ENCODE data around the gene ARHGEF11. TPM values are rescaled to one million over a fixed set of nuclear protein-coding genes. Genes with fewer than 3 reads are reported as not detected.

ARHGEF11 gene
- total RNA-seq, 1 experiment from 2014 or later = 41.1 TPM

DNA sequence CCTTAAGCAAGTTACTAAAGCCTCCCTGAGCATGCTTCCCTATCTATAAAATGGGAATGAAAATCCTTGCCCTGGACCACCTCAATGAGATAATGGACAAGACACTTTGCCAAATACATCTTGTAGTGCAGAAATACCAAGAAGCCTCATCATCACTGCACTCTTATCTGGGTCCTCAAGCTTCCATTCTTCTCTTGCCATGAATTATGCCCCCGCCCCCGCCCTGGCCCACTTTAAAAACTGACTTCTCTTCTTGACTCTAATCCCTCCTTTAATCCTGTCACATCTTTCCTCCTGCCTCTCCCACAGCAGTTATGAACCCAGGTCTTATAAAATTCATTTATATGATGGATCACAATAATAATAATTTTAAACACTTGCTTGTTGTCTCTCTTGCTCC is 14.8 kb downstream of the ARHGEF11 start:
- no peak overlapping the region for H2BK5ac ChIP-seq (ENCODE audit: insufficient read length, low read length)
- 0 out of 2 replicates have a peak, but pooled peaks cover 1% of the 10 kb centered on the region for H3K27me3 ChIP-seq (ENCODE audit: insufficient read depth, low read length)
- H2BK20ac ChIP-seq (ENCODE audit: low read depth, low read length, poor library complexity, severe bottlenecking) = no peak overlapping the region
- Mint-ChIP-seq H3K4me1 (peaks cover 30 to 35% of the 10 kb centered on the region in 2 experiments), H3K9me3 (no peaks in the 10 kb centered on the region), H3K27me3 (ENCODE audit: low read depth) (no peaks in the 10 kb centered on the region), H3K4me3 (no peak overlapping the region), H3K27ac (no peak overlapping the region), H3K36me3 (ENCODE audit: insufficient read depth in 1 of 3, low read depth in 3 of 3) (peaks cover 0 to 3% (median 0%) of the 10 kb centered on the region in 3 experiments; a peak in 2 of 7 replicates)
- H3K9ac ChIP-seq (ENCODE audit: extremely low read depth, insufficient read length, low read length) = no peak overlapping the region
- H2BK12ac ChIP-seq (ENCODE audit: insufficient read length, low read depth, low read length) = no peak overlapping the region
- H4K20me1 ChIP-seq (ENCODE audit: control insufficient read depth, insufficient read depth, insufficient read length) = no peaks in the 10 kb centered on the region
- no peak overlapping the region for H3K4ac ChIP-seq (ENCODE audit: low read depth, low read length)
- peaks cover 2% of the 10 kb centered on the region; the same call in 1 of the 2 replicates for H3K79me2 ChIP-seq (ENCODE audit: insufficient read depth, low read length)
- H3K79me1 ChIP-seq (ENCODE audit: insufficient read depth, low read depth, low read length, poor library complexity, severe bottlenecking) = peaks cover 10% of the 10 kb centered on the region
- no peak overlapping the region for H2AFZ ChIP-seq (ENCODE audit: low read length)
- no peak overlapping the region for H2BK120ac ChIP-seq (ENCODE audit: low read depth, low read length, poor library complexity, severe bottlenecking)
- H3K23me2 ChIP-seq (ENCODE audit: insufficient read length, low read depth, low read length, poor library complexity, severe bottlenecking) = no peaks in the 10 kb centered on the region
- no peak overlapping the region for H3K27ac ChIP-seq (ENCODE audit: insufficient read length, low read depth, low read length)
- H3K23ac ChIP-seq (ENCODE audit: insufficient read length, low read depth, low read length) = no peak overlapping the region
- no peak overlapping the region for H2AK5ac ChIP-seq (ENCODE audit: insufficient read length, low read length)
- H3K4me1 ChIP-seq (ENCODE audit: insufficient read depth, low read length) = no peaks in the 10 kb centered on the region
- H3K4me2 ChIP-seq (ENCODE audit: insufficient read depth, insufficient read length, low read length) = no peak overlapping the region
- H4K5ac ChIP-seq (ENCODE audit: insufficient read length, low read depth, low read length) = no peak overlapping the region
- H4K91ac ChIP-seq (ENCODE audit: insufficient read length, low read depth, low read length) = no peak overlapping the region
- no peak overlapping the region for H3T11ph ChIP-seq (ENCODE audit: low read length)
- H3K14ac ChIP-seq (ENCODE audit: insufficient read depth, low read length) = no peak overlapping the region
- H4K8ac ChIP-seq (replicated peaks; ENCODE audit: insufficient read length, low read depth, low read length) = no peak overlapping the region
- H2BK15ac ChIP-seq (ENCODE audit: low read depth, low read length) = no peak overlapping the region
- no peaks in the 10 kb centered on the region for H3K9me3 ChIP-seq (ENCODE audit: control insufficient read depth, low read depth, low read length)
- DNase-seq = no peak
- H3K56ac ChIP-seq (ENCODE audit: insufficient read length, low read depth, low read length) = no peak overlapping the region
- TF ChIP-seq, protein P1, sequence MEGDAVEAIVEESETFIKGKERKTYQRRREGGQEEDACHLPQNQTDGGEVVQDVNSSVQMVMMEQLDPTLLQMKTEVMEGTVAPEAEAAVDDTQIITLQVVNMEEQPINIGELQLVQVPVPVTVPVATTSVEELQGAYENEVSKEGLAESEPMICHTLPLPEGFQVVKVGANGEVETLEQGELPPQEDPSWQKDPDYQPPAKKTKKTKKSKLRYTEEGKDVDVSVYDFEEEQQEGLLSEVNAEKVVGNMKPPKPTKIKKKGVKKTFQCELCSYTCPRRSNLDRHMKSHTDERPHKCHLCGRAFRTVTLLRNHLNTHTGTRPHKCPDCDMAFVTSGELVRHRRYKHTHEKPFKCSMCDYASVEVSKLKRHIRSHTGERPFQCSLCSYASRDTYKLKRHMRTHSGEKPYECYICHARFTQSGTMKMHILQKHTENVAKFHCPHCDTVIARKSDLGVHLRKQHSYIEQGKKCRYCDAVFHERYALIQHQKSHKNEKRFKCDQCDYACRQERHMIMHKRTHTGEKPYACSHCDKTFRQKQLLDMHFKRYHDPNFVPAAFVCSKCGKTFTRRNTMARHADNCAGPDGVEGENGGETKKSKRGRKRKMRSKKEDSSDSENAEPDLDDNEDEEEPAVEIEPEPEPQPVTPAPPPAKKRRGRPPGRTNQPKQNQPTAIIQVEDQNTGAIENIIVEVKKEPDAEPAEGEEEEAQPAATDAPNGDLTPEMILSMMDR (conservative IDR thresholded peaks at IDR 0.05) = no peak
- H3K18ac ChIP-seq (ENCODE audit: insufficient read length, low read depth, low read length) = no peak overlapping the region
- no CpG with 5 or more reads among the region's 2 CpGs for WGBS (ENCODE audit: extremely low coverage, insufficient read length, low lambda C conversion rate)

Data from H9 (cell line).